GM21619 (cell line): Measurements from ENCODE around the gene UVRAG.
A peak's percentile ranks its signal among the peaks of the same experiment; 100 is the strongest.

Experiments used
- ATAC-seq: cut with Tn5 transposase; IDR thresholded peaks from one replicate; pipeline ENCODE4 v1.9.1; 2021; ENCODE audit not compliant: unreplicated experiment

The UVRAG gene

DNA sequence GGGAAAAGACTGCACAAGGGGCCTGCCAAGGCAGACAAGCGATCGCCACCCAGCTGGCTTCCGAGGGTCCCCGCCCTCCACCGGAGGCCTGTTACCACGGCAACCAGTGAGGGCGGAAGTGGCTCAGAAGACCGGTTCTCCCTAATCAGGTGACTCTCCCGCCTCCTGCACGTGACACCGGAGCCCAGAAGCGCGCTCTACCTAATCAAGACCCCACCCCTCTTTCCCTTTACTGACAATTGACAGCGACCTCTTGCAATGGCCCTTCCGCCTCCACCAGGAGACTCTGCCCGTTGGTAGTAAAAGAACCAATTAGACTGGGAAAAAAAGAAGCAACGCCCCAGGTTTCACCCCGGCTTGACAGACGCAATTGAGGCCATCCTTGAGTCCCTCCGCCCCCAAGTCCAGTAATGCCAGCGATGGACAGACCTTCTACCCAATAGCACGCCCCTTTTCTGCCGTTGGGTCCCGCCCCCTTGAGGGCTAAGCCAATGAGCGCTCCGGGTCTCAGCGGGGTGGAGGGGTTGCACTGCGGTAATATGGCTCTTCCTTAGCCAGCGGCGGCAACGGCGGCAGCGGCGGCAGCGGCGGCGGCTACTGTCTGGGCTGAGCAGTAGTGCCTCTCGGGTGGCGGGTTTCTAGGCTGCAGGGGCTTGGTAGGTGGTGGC is at the start of gene UVRAG:
UVRAG (plus strand) TSS at position 534 of the 668 bp plus-strand sequence. CDS start 198 bp downstream, outside the sequence.
- ATAC-seq: peak; percentile 67

DNA sequence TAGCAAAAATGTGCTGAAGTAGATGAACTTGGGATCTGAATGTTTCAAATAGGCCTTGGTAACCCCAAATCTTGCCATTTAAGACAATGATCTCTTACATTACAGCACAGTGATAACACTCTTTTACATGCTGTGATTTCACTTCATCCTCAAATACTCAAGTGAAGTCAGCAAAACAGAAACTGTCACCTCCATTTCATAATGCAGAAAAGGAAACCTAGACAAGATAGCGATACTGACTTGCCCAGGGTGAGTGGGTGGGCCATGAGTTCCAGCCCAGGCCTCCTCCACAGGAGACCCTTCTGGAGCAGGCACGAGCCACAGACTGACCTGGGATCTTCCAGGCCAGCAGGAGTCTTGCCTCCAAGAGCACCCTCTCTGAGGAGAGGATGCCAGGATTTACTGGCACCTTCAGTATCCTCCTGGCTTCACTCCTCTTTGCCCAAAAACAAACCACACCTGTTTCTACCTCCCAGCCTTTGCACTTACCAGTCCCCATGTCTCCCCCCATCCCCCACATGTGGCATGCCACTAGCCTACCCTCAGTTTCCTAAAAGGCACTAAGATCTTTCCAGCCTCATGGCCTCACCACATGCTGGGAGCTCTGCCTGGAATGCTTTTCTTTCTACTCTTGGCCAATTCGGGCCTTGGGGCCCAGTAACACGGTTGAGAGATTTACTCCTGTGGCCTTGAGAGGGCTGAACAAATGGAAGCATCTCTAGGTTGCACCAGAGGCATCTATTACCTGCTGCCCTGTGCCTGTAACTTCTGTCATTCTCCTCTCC is 48.4 kb upstream of the UVRAG start:
- ATAC-seq: no peak

DNA sequence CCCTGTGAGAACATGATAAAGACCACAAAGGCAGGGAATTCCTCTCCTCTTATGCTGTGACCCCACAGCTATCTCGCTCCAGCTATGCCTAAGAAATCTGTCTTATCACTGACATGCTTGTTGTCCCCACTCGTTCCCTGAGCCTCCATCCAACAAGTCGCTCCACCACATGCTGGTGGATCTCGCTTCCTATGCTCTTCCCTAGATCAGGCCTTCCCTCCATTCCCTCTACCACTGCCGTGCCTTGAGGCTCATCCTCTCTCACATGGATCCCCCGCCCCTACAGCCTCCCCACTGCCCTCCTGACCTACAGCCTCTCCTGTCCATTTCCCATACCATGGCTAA is 47.8 kb upstream of the UVRAG start:
- no peak for ATAC-seq

DNA sequence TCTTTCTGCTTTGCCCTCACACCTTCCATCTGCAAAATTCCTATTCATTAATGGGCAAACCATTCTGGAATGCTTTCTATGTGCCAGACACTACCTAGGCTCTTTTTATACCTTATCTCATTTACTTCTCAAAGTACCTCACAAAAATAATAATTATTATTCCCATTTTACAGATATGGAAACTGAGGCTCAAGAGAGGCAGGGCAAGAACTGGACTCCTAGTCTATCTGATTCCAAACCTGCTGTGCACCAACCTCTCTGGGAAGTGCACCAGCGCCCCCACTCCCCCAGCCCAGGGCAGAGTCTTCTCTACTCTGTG is 47.3 kb upstream of the UVRAG start:
- no peak for ATAC-seq

DNA sequence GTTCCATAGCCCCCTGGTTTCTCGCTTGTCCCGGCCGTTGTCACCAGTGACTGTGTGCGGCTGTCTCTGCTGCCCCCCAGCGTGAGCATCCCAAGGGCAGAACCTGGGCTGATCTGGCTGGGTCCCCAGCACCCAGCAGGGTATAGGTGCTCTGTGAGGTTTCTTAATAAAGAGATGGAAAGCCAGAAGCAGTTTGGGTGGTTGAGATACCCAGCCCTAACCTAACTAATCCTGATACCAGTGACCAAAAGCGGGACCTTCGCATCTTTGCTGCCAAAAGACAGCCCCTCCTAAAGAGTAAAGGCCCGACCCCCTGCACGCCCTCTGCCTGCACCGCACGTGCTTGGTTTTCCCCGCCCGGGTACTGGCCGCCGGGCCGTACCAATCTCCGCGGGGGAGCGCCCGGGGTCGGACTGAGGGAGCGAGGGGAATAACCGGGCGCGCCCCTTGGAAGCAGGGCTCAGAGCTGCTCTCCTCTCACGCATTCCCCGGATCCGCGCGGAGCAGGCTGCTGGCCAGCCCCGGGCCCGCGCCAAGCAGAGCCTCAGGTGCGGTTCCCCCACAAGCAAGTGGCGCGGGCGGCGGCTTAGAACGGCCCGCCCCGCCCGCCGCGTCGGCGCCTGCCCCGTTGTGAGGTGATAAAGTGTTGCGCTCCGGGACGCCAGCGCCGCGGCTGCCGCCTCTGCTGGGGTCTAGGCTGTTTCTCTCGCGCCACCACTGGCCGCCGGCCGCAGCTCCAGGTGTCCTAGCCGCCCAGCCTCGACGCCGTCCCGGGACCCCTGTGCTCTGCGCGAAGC is 46.7 kb upstream of the UVRAG start, which contains the start of gene DGAT2:
DGAT2 (plus strand) TSS at position 667 of the 797 bp plus-strand sequence. CDS start 214 bp downstream, outside the sequence.
- ATAC-seq: peak; percentile 63

DNA sequence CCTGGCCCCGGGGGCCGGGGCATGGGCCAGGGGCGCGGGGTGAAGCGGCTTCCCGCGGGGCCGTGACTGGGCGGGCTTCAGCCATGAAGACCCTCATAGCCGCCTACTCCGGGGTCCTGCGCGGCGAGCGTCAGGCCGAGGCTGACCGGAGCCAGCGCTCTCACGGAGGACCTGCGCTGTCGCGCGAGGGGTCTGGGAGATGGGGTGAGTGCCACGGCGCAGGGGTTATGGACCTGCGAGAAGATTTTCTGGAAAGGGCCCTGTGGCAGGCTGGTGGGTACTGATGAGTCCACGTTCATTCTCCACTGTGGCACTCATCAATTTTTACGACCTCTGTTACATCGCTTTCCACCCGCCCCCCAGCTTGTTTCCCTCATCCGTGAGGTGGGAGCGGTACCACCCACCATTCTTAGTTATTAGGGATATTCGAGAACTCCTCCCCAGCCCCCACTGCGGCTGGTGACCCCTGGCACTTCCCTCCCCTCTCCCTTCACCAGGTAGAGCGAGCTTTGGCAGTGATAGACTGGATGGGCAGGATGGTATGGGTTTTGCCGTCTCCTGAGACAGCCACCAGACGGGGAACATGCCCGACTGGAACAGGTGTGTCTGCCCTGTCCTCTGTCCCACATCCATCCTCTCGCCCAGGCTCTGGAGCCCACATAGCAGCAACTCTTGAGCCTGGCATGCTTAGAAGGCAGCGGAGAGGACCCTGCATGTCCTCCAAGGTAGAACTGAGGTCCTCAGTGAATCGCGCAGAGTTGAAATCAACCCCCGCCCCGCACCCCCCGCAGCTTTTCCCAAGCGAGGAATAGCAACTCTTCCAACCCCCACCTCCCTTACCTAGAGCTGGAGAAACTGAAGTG is 45.9 kb upstream of the UVRAG start:
- no peak for ATAC-seq

DNA sequence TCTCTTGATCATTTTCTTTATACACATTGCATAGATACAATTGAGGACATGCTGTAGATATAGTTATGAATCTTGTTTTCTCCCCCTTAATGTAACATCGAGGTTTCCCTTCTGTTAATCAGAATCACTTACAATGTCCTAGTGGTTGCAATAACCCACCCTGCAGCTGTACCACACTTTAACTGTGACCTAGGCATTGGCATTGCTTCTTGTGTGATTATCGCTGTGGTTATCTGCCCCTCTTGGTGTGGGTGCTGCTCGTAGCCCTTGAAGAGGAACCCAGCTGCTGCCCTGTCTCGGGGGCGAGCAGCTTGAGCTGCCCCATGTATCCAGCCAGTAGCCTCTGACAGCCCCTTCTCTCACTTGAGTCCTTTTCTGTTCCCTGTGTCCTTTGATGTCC is 44.9 kb upstream of the UVRAG start:
- no peak for ATAC-seq

DNA sequence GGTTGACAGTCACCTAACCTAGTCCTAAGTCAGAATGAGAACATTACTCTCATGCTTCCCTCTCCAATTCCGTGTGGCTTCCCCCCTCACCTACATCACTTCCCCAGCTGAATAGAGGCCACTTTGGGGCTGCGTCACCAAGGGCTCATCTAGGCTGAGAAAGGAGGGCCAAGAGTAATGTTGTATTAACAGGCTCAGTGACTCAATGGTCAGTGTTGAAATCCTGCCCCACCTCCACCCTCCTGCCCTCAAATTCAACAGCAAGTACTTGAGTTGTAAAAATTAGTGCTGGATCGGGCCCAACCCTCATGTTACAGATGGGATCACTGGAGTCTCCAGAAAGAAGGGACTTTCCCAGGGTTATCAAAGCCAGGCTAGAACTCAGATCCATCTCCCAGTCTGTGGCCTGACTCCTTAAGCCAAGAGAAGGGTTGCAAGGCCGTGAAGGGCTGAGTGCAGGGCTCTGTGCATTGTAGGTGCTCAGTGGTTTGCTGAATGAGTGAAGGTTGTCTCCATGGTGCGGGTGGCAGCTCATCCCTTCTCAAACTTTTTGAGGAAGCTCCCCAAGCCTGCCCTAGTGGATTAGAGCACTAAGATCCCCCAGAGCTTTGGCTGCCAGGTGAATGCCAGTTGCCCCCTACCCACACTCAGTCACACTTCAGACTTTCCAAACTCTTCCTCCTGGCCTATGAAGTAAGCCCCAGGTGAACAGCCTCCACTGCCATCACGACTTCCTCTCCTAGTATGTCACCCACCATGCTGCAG is 43.2 kb upstream of the UVRAG start:
- no peak for ATAC-seq

DNA sequence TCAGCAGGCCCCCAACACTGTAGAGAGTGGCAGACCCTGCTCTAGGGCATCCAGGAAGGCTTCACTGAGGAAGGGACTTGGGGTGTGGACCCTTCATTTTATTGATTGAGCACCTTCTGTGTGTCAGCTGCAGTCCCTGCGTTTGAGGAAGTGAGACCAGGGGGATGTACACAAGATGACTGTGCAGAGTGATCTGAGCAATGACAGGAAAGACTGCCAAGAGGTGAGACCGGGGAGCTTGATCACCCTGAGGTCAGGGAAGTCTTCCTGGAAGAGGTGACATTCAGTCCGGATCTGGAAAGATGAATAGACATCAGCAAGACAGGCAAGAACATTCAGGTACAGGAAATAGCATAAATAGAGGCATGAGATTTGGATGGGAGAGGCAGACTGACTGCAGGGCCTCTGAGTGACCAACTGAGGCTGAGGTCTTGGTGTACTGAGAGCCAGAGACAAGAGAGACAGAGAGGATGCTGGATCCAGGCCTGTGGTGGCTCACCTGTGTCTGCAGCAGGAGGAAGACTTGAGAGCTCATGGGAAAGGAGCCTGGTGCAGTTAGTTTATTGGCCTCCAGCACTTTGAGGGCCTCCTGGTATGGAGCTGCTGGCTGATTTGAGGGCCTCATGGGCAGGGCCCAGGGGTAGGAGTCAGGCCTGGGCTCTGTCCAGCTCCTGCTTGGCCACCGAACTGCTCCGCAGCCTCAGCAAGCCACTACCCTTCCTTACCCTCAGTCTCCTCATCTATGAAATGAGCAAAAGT is 41.2 kb upstream of the UVRAG start:
- ATAC-seq: peak; percentile 78

DNA sequence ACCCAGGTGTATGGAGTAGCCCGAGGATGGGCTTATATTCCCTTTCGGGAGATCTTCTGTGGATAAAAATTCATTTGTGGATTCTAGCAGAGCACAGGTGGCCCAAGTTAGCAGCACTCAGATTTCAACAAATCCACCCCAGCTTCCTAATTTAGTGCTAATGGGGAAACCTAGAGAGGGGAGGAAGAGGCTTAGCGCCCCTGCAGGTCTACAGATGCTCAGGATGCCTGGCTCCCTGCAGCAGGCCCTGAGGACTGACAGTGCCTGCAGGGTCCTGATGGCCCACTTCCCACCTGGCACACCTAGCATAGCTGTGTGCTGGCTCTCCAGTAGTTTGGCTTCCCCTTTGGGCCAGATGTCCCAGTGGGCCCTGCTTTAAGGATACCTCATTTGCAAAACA is 40.0 kb upstream of the UVRAG start:
- ATAC-seq: no peak

DNA sequence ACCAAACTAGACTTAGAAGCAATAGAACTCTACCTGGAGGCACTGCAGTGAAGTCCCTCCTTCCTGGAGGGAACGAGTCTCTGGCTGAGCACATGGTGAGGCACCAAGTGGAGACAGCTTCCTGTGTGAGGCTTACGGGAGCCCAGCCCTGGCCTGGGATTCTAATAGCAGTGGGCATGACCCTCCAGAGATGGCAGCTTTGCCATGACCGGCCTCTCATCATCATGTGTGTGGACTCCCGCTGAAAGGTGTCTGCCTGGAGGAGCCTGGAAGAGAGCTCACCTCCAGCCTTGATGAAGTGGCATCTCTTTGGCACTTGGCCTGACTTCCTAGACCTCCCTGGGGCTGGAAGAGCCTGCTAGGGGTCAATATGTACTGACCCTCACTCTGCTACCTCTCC is 38.5 kb upstream of the UVRAG start:
- ATAC-seq: no peak

DNA sequence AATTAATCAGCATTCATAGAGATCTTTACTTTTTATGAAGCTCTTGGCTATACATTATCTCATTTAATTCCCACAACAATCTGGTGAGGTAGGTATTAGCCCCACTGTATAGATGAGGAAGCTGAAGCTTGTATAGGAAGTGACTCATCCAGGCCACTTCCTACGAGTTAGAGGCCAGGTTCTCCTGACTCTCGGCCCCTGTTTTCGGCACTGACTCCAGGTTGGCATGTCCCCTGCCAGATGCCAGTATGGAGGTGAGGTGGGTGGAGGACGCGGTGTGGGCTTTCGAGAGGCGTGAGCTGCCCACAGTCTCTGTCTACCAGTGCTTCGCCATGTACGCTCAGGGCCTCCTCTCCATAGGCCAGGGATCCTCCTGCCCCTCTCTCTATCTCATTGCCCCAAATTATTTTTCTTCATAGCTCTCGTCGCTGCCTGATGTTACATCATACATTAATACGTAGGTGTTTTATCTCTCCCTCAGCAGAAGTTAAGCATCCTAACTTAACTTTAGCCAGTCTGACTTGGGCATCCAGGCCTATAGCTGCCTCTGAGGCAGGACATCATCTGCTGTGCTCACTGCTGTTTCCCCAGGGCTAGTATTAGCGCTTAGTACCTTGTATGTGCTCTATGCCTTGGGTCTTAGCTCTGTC is 37.4 kb upstream of the UVRAG start:
- ATAC-seq: no peak

DNA sequence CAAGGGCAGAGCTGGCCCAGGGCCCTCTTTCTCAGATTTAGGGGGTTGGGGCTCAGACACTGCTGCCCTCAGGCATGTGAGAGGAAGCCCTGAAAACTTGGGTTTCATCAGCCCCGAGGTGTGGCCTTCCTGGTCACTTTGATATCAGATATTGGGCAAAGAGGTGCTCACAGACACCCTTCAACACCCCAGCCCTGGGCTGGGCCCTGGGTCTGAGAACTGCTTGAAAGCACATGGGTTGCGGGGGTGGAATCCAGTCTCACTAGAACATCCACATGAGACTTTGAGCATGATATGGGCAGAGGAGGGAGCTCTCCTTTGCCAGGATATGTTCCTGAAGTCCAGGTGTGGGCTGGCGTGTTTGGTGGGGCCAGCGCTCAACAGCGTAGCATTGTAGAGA is 36.0 kb upstream of the UVRAG start:
- ATAC-seq: no peak

DNA sequence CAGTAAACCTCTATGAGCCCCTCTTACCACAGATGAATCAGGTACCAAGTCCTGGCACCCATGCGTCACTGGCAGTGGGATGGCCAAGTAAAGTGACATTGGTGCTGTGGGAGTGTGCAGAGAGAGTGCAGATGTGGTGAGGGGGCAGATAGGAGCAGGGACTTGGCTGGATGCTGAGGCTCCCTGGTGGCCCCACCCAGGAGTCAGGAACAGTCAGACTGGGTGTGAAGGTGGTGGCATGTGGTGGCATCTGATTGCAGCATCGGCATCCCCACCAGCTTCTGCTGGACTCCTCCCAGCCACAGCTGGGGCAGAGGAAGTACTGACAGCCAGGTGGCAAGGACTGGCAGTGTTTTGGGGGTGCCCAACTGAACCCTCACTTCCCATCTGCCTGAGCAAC is 35.0 kb upstream of the UVRAG start:
- ATAC-seq: no peak

DNA sequence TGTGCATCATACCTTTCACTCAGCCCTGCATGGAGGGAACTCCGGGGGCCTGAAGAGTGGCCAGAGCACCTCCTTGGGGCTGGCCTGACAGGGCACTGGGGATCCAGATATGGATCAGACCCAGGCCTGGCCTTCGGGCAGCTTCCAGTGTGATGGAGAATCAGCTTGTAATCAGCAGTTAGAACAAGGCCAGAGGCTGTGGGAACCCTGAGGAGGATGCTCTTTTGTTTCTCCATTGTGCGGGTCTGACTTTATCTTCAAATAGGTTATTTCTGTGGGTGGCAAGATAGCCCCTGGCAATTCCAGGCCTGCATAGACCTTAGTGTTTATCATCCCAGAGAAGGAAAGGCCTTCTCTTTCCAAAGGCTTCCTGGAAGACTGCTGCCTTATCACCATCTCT is 34.1 kb upstream of the UVRAG start:
- ATAC-seq: no peak

DNA sequence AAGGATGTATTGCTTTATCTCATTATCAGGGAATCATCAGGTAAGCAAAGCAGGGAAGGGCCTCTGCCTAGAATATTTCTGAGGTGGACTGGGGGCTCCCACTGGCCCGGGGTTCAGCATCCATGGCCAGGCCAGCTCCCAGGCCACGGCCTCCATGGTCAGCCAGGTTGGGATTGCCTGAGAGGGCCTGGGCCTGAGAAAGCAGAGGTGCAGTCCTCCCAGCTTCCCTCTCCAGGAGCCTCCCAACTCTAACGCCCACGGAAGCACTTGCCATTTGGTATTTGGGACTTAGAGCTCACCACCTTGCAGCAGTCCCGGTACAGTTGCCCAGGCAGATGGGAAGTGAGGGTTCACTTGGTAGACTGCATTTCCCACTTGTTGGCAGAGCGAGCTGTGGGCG is 33.7 kb upstream of the UVRAG start:
- no peak for ATAC-seq

DNA sequence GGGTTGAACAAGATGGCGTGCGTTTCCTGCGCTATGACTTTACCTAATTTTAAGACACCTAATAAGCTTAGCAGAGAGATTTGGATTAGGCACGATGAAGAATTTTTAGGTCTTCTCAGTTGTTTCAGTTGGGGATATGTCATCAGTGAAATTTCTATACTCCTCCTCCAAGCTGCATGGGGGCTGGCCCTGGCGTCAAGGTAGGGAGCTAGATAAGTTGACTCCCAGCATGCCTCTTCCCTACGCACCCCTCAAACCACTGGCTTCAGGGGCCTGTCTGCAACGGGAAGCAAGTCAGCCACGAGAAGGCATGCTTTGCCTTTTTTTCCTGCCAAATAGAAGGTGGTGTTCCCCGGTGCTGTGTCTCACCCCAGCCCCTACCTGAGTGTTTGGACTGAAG is 33.2 kb upstream of the UVRAG start:
- ATAC-seq: no peak

DNA sequence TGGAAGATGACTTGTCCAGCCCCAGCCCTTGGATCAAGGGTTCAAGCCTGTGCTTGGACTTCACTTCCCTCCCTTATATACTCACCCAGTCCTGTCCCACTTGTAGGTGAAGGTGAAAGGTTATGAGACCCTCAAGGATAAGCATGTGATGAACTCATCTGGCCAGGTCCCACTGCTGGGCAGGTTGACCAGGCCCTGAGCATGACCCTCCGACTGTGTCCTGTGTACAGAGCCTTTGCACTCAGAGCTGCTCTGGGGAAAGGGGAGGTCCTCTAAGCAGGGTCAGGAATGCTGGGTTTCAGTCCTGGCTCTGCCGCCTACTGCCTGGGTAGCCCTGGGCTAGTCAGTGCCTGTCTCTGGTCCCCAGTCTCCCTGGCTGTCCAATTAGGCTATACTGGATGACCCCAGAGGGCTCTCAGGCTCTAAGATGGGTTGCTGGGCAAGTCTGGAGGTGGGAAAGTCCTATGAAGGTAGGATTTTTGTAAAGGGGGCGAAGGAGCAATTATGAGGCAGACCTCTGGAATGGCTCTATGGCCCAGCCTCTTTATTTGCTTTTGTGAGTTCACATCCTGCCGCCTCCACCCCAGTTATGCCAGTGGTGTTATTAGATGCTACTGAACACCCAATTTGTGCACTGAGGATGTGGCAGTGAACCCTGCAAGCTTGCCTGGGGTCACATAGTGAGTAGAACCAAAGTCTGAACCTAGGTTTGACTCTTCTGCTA is 32.3 kb upstream of the UVRAG start:
- ATAC-seq: no peak
